ENCODE results near the gene FAM210B. TPM values are rescaled to one million over a fixed set of nuclear protein-coding genes. Genes with fewer than 3 reads are reported as not detected.

The FAM210B gene
- total and polyA plus RNA-seq, 9 of the 15 experiments (the other 6 are each of a cell fraction or from before 2014, with no cell fraction given) = 12.1 to 87.3 (median 47.6) TPM

DNA sequence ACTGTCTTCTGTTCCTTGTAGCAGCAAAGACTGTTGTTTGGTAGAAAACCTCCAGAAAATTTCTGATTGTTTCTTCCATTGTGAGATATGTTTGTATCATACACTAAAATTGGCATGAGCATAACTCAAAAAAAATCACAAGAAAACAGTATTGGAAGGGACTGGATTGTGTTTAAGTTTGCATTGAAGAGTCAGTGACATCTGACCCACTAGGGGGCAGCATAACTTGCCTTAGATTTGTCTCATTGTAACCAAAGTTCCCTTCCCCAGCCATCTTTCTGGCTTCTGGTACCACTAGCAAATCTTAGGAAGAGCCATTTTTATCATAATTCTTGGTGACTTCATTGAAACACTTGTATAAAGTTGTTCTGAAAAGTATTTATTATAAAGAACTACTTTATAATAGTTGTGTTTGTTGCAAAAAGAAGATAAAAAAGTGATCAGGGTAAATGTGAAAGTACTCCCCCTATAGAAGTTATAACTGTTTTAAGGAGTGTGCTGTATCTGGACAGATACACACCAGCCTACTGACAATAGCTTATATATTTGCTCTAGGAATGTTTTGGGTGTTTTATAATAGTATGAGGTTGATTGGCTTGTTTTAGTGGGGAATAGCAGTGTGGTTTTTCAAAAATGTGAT, 41.3 kb downstream of the FAM210B start (continued):
- TF ChIP-seq ZFP91 (CRISPR knock-in tag; IDR thresholded peaks at IDR 0.05) (no peak), RCOR1 (IDR thresholded peaks at IDR 0.05; ENCODE audit: borderline replicate concordance in 1 of 2, low read depth in 2 of 2, low read length in 2 of 2) (0 out of 4 replicates have a peak, but pooled peaks of 1 of the 2 experiments have one; percentile 14), MAFK (IDR thresholded peaks at IDR 0.05; ENCODE audit: low read length) (no peak), POLR2AphosphoS2 (IDR thresholded peaks at IDR 0.05; ENCODE audit: low read length) (no peak), SMC3 (conservative IDR thresholded peaks at IDR 0.05; ENCODE audit: insufficient read depth, low read depth, low read length) (peak; percentile 69), BACH1 (tag; IDR thresholded peaks at IDR 0.05) (no peak), MAFG (tag; conservative IDR thresholded peaks at IDR 0.05) (no peak), GMEB1 (CRISPR knock-in tag; IDR thresholded peaks at IDR 0.05) (no peak), STAG1 (CRISPR knock-in tag; IDR thresholded peaks at IDR 0.05; ENCODE audit: borderline replicate concordance) (no peak), ZNF3 (CRISPR knock-in tag; IDR thresholded peaks at IDR 0.05) (no peak), HDGF (IDR thresholded peaks at IDR 0.05) (no peak), MYC (IDR thresholded peaks at IDR 0.05; ENCODE audit: low read depth, low read length) (0 out of 2 replicates have a peak, but pooled peaks have one; percentile 32), MYC (CRISPR knock-in tag; IDR thresholded peaks at IDR 0.05; ENCODE audit: borderline replicate concordance, low read depth) (no peak), IRF1 (CRISPR knock-in tag; IDR thresholded peaks at IDR 0.05; ENCODE audit: borderline replicate concordance) (no peak), COPS2 (conservative IDR thresholded peaks at IDR 0.05) (no peak), NFATC3 (IDR thresholded peaks at IDR 0.05) (no peak), HNRNPL (IDR thresholded peaks at IDR 0.05; ENCODE audit: low read depth, low read length) (no peak), IFI16 (CRISPR knock-in tag; IDR thresholded peaks at IDR 0.05) (no peak), BMI1 (IDR thresholded peaks at IDR 0.05; ENCODE audit: low read length) (no peak), SMARCE1 (IDR thresholded peaks at IDR 0.05) (no peak), HNRNPLL (IDR thresholded peaks at IDR 0.05; ENCODE audit: low read depth, low read length, poor library complexity, severe bottlenecking) (no peak), RB1 (IDR thresholded peaks at IDR 0.05; ENCODE audit: low read depth) (0 out of 2 replicates have a peak, but pooled peaks have one; percentile 21), ZZZ3 (IDR thresholded peaks at IDR 0.05) (peak; percentile 46; the same call in 1 of the 2 replicates)
- TF ChIP-seq, protein P1, sequence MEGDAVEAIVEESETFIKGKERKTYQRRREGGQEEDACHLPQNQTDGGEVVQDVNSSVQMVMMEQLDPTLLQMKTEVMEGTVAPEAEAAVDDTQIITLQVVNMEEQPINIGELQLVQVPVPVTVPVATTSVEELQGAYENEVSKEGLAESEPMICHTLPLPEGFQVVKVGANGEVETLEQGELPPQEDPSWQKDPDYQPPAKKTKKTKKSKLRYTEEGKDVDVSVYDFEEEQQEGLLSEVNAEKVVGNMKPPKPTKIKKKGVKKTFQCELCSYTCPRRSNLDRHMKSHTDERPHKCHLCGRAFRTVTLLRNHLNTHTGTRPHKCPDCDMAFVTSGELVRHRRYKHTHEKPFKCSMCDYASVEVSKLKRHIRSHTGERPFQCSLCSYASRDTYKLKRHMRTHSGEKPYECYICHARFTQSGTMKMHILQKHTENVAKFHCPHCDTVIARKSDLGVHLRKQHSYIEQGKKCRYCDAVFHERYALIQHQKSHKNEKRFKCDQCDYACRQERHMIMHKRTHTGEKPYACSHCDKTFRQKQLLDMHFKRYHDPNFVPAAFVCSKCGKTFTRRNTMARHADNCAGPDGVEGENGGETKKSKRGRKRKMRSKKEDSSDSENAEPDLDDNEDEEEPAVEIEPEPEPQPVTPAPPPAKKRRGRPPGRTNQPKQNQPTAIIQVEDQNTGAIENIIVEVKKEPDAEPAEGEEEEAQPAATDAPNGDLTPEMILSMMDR (IDR thresholded peaks at IDR 0.05 in 2 of 3, conservative IDR thresholded peaks at IDR 0.05 in 1 of 3; ENCODE audit: insufficient read depth in 2 of 3, low read depth in 1 of 3, low read length in 3 of 3) = peak; percentile 60 to 75 (median 75)
